ENCODE results near the gene UNC13B. TPM values are rescaled to one million over a fixed set of nuclear protein-coding genes. Genes with fewer than 3 reads are reported as not detected.

Gene UNC13B
- total and polyA plus RNA-seq, 2 experiments from 2014 or later = 8.7 to 52.1 TPM

DNA sequence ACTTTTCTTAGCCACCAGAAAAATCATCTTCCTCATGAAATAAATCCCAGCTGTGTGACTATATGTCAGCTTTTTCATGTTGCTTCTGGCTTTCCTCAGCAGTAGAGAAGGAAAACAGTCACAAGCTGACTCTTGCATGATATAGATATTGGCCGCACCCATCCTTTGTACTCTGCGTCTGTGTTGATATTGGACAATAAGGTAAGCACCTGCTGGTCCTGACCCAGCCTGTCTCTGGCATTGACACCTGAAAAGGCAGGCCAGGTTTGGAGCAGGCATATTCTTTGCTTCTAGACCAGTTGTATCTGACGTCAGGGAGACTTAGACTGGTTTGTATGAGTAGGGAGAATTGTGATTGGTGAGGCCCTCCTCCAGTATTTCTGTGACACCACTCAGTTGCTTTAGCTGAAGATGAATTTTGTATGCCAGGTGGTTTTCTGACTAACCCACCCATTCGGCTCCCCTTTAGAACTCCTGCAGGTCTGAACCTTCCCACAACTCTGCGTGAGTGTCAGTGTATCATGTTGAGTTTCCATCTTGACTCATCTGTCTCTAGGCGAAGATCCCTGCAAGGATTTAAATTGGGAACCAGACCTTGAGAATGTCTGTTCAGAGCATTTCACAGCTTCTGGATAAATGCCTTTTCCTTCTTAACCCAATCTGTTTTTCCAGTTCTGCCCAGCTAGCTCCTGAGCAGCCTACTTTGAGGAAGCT, 176.9 kb downstream of the UNC13B start (continued):
- TF ChIP-seq, protein P1, sequence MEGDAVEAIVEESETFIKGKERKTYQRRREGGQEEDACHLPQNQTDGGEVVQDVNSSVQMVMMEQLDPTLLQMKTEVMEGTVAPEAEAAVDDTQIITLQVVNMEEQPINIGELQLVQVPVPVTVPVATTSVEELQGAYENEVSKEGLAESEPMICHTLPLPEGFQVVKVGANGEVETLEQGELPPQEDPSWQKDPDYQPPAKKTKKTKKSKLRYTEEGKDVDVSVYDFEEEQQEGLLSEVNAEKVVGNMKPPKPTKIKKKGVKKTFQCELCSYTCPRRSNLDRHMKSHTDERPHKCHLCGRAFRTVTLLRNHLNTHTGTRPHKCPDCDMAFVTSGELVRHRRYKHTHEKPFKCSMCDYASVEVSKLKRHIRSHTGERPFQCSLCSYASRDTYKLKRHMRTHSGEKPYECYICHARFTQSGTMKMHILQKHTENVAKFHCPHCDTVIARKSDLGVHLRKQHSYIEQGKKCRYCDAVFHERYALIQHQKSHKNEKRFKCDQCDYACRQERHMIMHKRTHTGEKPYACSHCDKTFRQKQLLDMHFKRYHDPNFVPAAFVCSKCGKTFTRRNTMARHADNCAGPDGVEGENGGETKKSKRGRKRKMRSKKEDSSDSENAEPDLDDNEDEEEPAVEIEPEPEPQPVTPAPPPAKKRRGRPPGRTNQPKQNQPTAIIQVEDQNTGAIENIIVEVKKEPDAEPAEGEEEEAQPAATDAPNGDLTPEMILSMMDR (conservative IDR thresholded peaks at IDR 0.05; ENCODE audit: low read depth in 2 of 2) = no peak

DNA sequence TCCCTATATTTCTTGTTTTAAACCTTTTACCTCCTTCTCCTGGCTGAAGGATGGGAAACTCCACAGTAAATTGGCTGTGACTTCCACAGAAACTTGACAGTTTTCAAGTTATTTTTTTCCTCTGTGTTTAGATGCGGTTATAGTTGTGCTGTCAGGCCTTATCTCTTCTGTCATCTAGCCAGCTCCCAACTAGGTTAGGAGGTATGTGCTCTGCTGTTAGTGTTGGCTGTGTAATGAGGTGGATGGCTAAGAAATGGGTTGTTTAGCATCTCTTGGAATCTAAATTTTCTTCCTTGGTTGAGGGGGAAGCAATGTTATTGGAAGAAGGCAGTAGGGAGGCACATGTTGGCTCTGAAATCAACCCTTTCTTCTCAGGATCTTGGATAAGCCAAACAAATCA, 178.2 kb downstream of the UNC13B start:
- Histone ChIP-seq H4K20me1 (replicated peaks; ENCODE audit: insufficient read depth) (peaks cover 4% of the 10 kb centered on the region), H3K4me1 (ENCODE audit: insufficient read depth) (peaks cover 10% of the 10 kb centered on the region), H3K4me3 (no peak overlapping the region), H3F3A (replicated peaks; ENCODE audit: low read depth) (no peaks in the 10 kb centered on the region), H3K4me2 (no peak overlapping the region), H3K27me3 (ENCODE audit: insufficient read depth) (no peaks in the 10 kb centered on the region), H3K27ac (ENCODE audit: low read depth) (no peak overlapping the region), H3K9me2 (ENCODE audit: insufficient read depth) (no peaks in the 10 kb centered on the region), H3K79me2 (replicated peaks; ENCODE audit: insufficient read depth) (no peaks in the 10 kb centered on the region), H3K36me3 (ENCODE audit: insufficient read depth) (no peaks in the 10 kb centered on the region), H2AFZ (no peak overlapping the region)
- no peak for DNase-seq (ENCODE audit: low spot score)
- no peaks in the 10 kb centered on the region for H3K9me3 Mint-ChIP-seq
- no peaks in the 10 kb centered on the region for H3K36me3 Mint-ChIP-seq (ENCODE audit: low read depth)
- H3K27me3 Mint-ChIP-seq (ENCODE audit: insufficient read depth, low read depth, poor library complexity) = peaks cover 2% of the 10 kb centered on the region
- no peak overlapping the region for H3K4me3 Mint-ChIP-seq
- H3K27ac Mint-ChIP-seq = 0 out of 2 replicates have a peak overlapping the region, but pooled peaks have one; percentile 13
- H3K4me1 Mint-ChIP-seq = peaks cover 21% of the 10 kb centered on the region; the same call in 2 of the 3 replicates
- ATAC-seq = no peak
- no peak for TF ChIP-seq JUNB (IDR thresholded peaks at IDR 0.05; ENCODE audit: unreplicated experiment)
- TF ChIP-seq, protein P1 (conservative IDR thresholded peaks at IDR 0.05; ENCODE audit: low read depth in 2 of 2) = no peak
- TF ChIP-seq STAT1 (IDR thresholded peaks at IDR 0.05; ENCODE audit: unreplicated experiment) = no peak
- TF ChIP-seq, protein P2, sequence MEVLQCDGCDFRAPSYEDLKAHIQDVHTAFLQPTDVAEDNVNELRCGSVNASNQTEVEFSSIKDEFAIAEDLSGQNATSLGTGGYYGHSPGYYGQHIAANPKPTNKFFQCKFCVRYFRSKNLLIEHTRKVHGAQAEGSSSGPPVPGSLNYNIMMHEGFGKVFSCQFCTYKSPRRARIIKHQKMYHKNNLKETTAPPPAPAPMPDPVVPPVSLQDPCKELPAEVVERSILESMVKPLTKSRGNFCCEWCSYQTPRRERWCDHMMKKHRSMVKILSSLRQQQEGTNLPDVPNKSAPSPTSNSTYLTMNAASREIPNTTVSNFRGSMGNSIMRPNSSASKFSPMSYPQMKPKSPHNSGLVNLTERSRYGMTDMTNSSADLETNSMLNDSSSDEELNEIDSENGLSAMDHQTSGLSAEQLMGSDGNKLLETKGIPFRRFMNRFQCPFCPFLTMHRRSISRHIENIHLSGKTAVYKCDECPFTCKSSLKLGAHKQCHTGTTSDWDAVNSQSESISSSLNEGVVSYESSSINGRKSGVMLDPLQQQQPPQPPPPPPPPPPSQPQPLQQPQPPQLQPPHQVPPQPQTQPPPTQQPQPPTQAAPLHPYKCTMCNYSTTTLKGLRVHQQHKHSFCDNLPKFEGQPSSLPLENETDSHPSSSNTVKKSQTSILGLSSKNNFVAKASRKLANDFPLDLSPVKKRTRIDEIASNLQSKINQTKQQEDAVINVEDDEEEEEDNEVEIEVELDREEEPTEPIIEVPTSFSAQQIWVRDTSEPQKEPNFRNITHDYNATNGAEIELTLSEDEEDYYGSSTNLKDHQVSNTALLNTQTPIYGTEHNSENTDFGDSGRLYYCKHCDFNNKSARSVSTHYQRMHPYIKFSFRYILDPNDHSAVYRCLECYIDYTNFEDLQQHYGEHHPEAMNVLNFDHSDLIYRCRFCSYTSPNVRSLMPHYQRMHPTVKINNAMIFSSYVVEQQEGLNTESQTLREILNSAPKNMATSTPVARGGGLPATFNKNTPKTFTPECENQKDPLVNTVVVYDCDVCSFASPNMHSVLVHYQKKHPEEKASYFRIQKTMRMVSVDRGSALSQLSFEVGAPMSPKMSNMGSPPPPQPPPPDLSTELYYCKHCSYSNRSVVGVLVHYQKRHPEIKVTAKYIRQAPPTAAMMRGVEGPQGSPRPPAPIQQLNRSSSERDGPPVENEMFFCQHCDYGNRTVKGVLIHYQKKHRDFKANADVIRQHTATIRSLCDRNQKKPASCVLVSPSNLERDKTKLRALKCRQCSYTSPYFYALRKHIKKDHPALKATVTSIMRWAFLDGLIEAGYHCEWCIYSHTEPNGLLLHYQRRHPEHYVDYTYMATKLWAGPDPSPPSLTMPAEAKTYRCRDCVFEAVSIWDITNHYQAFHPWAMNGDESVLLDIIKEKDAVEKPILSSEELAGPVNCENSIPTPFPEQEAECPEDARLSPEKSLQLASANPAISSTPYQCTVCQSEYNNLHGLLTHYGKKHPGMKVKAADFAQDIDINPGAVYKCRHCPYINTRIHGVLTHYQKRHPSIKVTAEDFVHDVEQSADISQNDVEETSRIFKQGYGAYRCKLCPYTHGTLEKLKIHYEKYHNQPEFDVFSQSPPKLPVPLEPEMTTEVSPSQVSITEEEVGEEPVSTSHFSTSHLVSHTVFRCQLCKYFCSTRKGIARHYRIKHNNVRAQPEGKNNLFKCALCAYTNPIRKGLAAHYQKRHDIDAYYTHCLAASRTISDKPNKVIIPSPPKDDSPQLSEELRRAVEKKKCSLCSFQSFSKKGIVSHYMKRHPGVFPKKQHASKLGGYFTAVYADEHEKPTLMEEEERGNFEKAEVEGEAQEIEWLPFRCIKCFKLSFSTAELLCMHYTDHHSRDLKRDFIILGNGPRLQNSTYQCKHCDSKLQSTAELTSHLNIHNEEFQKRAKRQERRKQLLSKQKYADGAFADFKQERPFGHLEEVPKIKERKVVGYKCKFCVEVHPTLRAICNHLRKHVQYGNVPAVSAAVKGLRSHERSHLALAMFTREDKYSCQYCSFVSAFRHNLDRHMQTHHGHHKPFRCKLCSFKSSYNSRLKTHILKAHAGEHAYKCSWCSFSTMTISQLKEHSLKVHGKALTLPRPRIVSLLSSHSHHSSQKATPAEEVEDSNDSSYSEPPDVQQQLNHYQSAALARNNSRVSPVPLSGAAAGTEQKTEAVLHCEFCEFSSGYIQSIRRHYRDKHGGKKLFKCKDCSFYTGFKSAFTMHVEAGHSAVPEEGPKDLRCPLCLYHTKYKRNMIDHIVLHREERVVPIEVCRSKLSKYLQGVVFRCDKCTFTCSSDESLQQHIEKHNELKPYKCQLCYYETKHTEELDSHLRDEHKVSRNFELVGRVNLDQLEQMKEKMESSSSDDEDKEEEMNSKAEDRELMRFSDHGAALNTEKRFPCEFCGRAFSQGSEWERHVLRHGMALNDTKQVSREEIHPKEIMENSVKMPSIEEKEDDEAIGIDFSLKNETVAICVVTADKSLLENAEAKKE (CRISPR knock-in tag; IDR thresholded peaks at IDR 0.05) = no peak
- TF ChIP-seq, protein P3, sequence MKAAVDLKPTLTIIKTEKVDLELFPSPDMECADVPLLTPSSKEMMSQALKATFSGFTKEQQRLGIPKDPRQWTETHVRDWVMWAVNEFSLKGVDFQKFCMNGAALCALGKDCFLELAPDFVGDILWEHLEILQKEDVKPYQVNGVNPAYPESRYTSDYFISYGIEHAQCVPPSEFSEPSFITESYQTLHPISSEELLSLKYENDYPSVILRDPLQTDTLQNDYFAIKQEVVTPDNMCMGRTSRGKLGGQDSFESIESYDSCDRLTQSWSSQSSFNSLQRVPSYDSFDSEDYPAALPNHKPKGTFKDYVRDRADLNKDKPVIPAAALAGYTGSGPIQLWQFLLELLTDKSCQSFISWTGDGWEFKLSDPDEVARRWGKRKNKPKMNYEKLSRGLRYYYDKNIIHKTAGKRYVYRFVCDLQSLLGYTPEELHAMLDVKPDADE (IDR thresholded peaks at IDR 0.05) = no peak
- no peak for TF ChIP-seq POLR2AphosphoS5 (IDR thresholded peaks at IDR 0.05; ENCODE audit: low read depth)
- no peak for TF ChIP-seq EZH2phosphoT487 (IDR thresholded peaks at IDR 0.05; ENCODE audit: unreplicated experiment)
- TF ChIP-seq, protein P4, sequence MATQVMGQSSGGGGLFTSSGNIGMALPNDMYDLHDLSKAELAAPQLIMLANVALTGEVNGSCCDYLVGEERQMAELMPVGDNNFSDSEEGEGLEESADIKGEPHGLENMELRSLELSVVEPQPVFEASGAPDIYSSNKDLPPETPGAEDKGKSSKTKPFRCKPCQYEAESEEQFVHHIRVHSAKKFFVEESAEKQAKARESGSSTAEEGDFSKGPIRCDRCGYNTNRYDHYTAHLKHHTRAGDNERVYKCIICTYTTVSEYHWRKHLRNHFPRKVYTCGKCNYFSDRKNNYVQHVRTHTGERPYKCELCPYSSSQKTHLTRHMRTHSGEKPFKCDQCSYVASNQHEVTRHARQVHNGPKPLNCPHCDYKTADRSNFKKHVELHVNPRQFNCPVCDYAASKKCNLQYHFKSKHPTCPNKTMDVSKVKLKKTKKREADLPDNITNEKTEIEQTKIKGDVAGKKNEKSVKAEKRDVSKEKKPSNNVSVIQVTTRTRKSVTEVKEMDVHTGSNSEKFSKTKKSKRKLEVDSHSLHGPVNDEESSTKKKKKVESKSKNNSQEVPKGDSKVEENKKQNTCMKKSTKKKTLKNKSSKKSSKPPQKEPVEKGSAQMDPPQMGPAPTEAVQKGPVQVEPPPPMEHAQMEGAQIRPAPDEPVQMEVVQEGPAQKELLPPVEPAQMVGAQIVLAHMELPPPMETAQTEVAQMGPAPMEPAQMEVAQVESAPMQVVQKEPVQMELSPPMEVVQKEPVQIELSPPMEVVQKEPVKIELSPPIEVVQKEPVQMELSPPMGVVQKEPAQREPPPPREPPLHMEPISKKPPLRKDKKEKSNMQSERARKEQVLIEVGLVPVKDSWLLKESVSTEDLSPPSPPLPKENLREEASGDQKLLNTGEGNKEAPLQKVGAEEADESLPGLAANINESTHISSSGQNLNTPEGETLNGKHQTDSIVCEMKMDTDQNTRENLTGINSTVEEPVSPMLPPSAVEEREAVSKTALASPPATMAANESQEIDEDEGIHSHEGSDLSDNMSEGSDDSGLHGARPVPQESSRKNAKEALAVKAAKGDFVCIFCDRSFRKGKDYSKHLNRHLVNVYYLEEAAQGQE (IDR thresholded peaks at IDR 0.05; ENCODE audit: unreplicated experiment) = no peak
- TF ChIP-seq ZNF114 (CRISPR knock-in tag; IDR thresholded peaks at IDR 0.05) = no peak
